HepG2 (cell line): ENCODE measurements around the gene DSTN. TPM values are rescaled to one million over a fixed set of nuclear protein-coding genes. Genes with fewer than 3 reads are reported as not detected.

Source experiments
- ATM ChIP-seq: fragments of 450-650 bp; IDR thresholded peaks from 2 replicates; pipeline ENCODE4 v1.7.1; 2017; ENCODE audit warnings: mild to moderate bottlenecking, borderline replicate concordance
- CEBPZ ChIP-seq: IDR thresholded peaks from 2 replicates; pipeline ENCODE4 v1.6.1; 2012; ENCODE audit warnings: low read length, improper control_type of control experiment
- JUNB ChIP-seq: sonication (generic); formaldehyde crosslinking; IDR thresholded peaks from 2 replicates; pipeline ENCODE4 v1.8.0; 2022; ENCODE audit warnings: missing genetic modification reagents, mild to moderate bottlenecking, borderline replicate concordance
- TFAP4 ChIP-seq: sonication (generic); IDR thresholded peaks from 2 replicates; pipeline ENCODE4 v1.6.1; 2016; ENCODE audit warnings: low read depth, borderline replicate concordance
- TSC22D2 ChIP-seq: sonication (generic); formaldehyde crosslinking; IDR thresholded peaks from 2 replicates; pipeline ENCODE4 v1.5.1; 2020; ENCODE audit warnings: missing genetic modification reagents, mild to moderate bottlenecking, borderline replicate concordance
- ZGPAT ChIP-seq: IDR thresholded peaks from 2 replicates; pipeline ENCODE4 v1.6.1; 2016; ENCODE audit warnings: mild to moderate bottlenecking
- ZMYM2 ChIP-seq: sonication (generic); formaldehyde crosslinking; IDR thresholded peaks from 2 replicates; pipeline ENCODE4 v1.8.0; 2022; ENCODE audit warnings: mild to moderate bottlenecking, missing genetic modification reagents
- ZNF720 ChIP-seq: sonication (generic); formaldehyde crosslinking; IDR thresholded peaks from 2 replicates; pipeline ENCODE4 v1.4.0; 2020; ENCODE audit warnings: missing genetic modification reagents
- polyA plus RNA-seq, 8 experiments: library from polyadenylated mRNA; depleted of rRNA in 3 of 8; stranded (reverse) in 7 of 8; unstranded in 1 of 8; fragments of >200 nt; fragmentation: Illumina TruSeq in 4 of 8; extraction: Trizol in 4 of 8; gene quantifications; 2 replicates each; pipeline versions ENCODE4 v1.2.1 to v1.2.3, GENCODE V29; 2011 to 2016; ENCODE audit warnings: low read depth in 4 of 8, missing spikeins in 1 of 8, mixed read lengths in 1 of 8; ENCODE audit not compliant: insufficient read depth in 1 of 8
- total RNA-seq, 5 experiments: library from RNA; depleted of rRNA; stranded (reverse); fragments of >200 nt; fragmentation: Illumina TruSeq; extraction: Trizol; gene quantifications; 2 replicates each; pipeline ENCODE4 v1.2.3, GENCODE V29; 2016; ENCODE audit warnings: low read depth in 1 of 5
- TF ChIP-seq, protein P1 (sequence below): IDR thresholded peaks from 2 replicates; pipeline ENCODE4 v1.4.0; 2020; ENCODE audit warnings: mild to moderate bottlenecking, missing genetic modification reagents

DSTN gene
- total and polyA plus RNA-seq, 2 of the 13 experiments (the other 11 are each of a cell fraction or from before 2014, with no cell fraction given) = 27.6 to 106 TPM

- TF ChIP-seq TFAP4 (no peak), ZGPAT (no peak), ZMYM2 (no peak), ZNF720 (no peak), CEBPZ (no peak), JUNB (no peak), TSC22D2 (CRISPR knock-in tag) (no peak), ATM (no peak)
- TF ChIP-seq, protein P1, sequence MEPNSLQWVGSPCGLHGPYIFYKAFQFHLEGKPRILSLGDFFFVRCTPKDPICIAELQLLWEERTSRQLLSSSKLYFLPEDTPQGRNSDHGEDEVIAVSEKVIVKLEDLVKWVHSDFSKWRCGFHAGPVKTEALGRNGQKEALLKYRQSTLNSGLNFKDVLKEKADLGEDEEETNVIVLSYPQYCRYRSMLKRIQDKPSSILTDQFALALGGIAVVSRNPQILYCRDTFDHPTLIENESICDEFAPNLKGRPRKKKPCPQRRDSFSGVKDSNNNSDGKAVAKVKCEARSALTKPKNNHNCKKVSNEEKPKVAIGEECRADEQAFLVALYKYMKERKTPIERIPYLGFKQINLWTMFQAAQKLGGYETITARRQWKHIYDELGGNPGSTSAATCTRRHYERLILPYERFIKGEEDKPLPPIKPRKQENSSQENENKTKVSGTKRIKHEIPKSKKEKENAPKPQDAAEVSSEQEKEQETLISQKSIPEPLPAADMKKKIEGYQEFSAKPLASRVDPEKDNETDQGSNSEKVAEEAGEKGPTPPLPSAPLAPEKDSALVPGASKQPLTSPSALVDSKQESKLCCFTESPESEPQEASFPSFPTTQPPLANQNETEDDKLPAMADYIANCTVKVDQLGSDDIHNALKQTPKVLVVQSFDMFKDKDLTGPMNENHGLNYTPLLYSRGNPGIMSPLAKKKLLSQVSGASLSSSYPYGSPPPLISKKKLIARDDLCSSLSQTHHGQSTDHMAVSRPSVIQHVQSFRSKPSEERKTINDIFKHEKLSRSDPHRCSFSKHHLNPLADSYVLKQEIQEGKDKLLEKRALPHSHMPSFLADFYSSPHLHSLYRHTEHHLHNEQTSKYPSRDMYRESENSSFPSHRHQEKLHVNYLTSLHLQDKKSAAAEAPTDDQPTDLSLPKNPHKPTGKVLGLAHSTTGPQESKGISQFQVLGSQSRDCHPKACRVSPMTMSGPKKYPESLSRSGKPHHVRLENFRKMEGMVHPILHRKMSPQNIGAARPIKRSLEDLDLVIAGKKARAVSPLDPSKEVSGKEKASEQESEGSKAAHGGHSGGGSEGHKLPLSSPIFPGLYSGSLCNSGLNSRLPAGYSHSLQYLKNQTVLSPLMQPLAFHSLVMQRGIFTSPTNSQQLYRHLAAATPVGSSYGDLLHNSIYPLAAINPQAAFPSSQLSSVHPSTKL (CRISPR knock-in tag) = no peak
Observed at GRCh38 chr20:17543531-17544131, 26.2 kb upstream of the DSTN start (continued).
